Middle frontal gyrus (tissue), 1 donor: Measurements from ENCODE around the gene DNAJB8.

ENCODE experiments used
- DNase-seq: peaks from one replicate; pipeline ENCODE4 v3.0.0-alpha.2; 2015; ENCODE audit warnings: low spot score; ENCODE audit errors: extremely low spot score

Gene DNAJB8

GRCh38 chr3:128427175-128427857 is 39.4 kb downstream of the DNAJB8 start:
- DNase-seq, result no peak

DNA sequence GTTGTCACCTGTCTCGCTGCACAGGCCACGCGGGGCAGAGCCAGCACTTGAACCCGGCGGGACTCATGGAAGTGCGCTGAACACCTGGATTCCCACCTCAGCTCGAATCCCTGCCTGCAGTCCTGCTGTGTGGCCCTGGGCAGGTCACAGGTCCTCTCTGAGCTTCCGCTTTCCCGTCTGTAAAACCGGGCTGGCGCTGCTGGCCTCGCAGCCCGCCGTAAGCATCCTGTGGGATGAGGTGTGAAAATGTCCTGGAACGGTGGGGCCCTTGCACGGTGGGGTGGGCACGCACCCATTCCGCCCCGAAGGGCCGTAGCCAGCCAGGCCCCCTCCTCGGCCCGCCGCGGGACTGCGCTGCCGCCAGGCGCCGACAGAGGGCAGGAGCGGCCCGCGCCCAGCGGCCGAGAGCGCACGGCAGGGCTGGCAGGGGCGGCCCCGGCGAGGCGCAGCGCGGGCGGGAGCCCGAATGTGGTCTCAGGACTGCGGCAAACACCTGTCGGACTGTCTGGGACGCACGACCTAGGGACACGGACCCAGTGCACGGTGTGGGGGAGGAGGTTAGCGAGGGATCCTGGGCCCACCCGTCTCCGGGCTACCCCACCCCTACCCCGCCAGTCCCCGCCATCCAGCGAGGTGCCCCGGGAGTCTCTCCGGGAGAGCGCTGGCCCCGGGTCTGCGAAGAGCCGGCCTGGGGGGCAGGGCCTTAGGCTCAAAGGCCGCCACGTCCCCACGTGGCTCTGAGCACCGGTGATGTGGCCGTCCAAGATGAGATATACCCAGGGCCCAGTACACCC is 40.4 kb downstream of the DNAJB8 start:
- DNase-seq, result no peak

DNA sequence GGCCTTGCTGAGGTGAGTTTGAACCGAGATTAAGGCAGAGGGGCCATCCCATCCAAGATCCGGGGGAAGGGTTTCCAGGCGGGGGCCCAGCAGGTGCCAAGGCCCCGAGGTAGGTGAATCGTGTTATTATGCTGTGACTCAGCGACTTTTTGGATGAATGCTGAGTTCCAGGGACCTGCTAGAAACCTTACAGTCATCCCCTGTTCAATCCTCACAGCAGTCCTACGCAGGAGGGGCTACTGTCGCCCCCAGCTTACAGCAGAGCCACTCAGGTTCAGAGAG is 40.9 kb downstream of the DNAJB8 start:
- DNase-seq, result no peak

DNA sequence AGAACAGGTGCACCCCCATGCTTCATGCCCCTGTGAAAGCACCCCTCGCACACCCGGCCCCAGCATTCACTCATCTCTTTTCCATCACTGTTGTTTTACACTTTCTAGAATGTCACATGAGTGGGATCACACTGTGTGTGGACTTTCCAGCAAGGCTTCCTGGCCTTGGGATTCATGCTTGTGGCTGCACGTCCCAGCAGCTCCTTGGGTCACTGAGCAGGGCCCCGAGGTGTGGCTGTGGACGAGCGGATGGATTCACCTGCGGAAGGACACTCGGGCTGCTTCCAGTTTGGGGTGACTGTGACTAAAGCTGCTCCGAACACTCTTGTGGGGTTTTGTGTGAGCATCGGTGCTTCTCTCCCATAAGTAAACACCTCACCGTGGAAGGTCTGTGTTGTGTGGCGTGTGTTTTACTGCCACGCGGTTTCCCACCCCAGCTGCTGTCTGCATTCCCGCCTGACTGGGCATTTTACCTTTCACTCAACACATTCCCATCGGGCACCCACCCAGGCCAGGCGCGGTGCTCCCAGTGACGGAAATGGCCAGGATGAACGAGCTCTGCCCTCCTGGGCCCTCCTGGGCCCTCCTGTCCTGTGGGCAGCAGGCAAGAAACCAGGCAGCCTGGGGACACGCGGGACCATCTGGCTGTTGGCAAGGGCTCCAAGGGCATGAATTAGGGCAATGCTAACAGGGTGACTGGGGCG is 41.4 kb downstream of the DNAJB8 start:
- no peak for DNase-seq

DNA sequence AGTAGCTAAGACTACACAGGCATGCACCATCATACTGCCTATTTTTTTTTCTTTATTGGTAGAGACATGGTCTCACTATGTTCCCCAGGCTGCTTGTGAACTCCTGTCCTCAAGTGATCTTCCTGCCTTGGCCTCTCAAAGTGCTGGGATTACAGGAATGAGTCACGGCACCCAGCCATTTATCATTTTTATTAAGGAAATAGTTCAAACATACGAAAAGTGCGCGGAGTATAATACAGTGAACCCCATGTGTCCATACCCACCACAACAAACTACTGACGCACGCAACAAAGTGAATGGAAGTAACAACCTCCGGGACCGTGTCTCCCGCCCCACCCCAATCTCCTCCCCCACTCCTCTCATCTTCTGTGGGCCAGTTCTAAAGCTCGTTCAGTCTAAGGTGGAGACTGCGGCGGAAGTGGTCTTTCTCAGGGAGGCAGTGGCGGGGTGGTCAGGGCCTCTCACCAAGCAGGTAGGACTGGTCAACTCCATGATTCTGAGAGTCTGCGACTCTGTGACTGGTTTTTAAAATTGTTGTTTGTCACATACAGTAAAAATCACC is 42.1 kb downstream of the DNAJB8 start:
- no peak for DNase-seq

GRCh38 chr3:128423525-128424147 is 43.1 kb downstream of the DNAJB8 start:
- no peak for DNase-seq

GRCh38 chr3:128422762-128423524 is 43.7 kb downstream of the DNAJB8 start:
- no peak for DNase-seq

DNA sequence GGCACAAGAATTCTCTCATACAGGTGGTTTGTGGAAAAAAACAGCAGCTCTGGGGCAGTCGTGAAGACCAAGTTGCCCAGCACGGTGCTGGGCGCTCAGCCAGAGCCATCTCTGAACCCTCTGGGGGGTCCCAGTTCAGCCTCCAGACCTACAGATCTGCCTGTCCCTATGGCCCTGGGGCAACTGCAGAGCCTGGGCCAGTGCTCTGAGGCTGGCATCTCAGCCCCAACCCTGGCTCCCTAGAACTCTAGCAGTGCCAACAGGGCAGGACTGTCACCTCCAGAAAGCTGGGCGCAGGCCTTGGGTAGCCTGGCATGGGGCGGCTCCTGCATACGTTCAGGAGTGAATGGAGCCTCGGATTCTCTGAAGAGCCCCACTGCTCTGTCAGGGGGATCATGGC is 44.7 kb downstream of the DNAJB8 start:
- DNase-seq, result no peak

GRCh38 chr3:128421439-128421836 is 45.3 kb downstream of the DNAJB8 start:
- no peak for DNase-seq

GRCh38 chr3:128420720-128421438 is 45.8 kb downstream of the DNAJB8 start:
- no peak for DNase-seq

DNA sequence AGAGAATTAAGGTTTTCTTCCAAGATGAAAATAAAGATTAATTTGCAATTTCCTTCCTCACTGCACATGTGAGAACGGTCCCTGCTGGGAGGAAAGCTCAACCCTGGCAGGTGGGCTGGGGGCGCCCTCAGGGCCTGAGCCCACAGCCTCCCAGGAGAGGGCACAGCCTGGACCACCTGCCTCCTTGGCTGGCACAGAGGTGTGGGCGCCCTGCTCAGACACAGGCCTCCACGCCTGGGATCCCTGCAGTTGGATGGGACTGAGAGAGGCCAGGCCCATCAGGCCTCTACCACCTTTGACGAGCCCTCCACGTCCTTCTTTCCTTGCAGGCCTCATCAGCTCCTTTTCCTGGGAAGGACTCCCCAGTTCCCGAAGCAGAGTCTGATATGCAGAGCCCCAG is 46.4 kb downstream of the DNAJB8 start:
- DNase-seq, result no peak

DNA sequence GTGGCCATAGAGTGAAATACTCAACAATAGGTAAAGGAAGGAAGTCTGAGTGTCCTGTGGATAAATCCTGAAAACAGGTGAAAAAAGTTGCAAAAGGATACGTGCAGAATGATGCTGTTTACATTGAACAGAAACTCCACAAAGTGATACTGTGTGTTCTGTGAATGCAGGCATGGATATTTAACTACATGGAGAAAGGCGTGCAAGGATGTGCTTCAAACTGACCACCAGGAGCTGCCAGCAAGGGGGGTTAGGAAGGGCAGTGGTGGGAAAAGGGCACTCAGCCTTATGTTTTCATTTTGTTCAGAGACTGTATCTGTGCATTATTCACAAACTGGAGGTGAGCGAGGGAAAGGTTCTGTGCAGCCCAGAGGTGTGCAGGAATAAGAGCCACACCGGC is 47.4 kb downstream of the DNAJB8 start:
- no peak for DNase-seq

DNA sequence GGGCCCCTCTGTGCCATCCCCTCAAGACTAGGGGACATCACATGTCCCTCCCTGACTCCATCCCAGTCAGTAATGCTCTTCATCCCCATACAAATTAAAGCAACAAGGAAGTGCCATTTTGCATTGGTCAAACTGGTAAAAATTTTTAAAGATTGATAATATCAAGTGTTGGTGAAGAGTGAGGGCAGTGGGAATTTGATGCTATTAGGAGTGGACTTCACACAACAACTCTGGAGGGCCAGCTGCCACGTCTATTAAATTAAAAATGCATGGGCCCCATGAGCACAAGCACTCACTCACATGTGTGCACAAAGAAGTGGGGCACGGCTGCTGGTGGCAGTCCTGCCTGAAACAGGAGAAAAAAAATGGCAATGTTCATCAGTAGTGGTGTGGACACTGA is 47.8 kb downstream of the DNAJB8 start:
- no peak for DNase-seq

DNA sequence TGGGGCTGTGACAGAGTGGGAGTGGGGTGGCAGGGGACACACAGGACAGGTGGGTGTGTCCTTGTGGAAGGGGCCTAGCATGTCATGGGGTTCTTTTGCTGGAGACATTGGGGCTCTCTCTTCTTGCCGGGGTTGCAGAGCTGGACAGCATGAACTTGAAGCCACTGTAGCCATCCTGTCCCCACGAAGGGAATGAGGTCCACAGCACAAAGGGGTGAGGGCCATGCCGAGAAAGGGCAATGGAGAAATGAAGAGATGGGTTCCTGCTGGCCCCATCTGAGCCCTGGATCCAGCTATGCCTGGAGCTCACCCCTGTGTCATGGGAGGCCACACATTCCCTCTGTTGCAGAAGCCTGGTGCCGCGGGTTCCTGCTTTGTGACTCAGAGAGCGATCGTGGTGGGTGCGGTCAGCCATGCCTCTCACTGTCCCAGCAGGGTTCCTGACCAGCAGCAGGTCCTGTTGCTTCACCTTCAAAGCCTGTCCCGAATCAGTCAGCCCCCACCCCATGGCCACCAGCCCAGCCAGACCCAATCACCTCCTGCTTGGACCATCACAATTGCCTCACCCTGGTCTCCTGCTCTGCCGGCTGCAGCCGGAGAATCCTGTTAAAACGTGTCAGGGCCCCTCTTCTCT is 50.0 kb downstream of the DNAJB8 start:
- DNase-seq, result no peak

- DNase-seq, result no peak
These were observed 50.7 kb downstream of the DNAJB8 start for GRCh38 chr3:128415773-128416577.

GRCh38 chr3:128415200-128415772 is 51.4 kb downstream of the DNAJB8 start:
- no peak for DNase-seq

DNA sequence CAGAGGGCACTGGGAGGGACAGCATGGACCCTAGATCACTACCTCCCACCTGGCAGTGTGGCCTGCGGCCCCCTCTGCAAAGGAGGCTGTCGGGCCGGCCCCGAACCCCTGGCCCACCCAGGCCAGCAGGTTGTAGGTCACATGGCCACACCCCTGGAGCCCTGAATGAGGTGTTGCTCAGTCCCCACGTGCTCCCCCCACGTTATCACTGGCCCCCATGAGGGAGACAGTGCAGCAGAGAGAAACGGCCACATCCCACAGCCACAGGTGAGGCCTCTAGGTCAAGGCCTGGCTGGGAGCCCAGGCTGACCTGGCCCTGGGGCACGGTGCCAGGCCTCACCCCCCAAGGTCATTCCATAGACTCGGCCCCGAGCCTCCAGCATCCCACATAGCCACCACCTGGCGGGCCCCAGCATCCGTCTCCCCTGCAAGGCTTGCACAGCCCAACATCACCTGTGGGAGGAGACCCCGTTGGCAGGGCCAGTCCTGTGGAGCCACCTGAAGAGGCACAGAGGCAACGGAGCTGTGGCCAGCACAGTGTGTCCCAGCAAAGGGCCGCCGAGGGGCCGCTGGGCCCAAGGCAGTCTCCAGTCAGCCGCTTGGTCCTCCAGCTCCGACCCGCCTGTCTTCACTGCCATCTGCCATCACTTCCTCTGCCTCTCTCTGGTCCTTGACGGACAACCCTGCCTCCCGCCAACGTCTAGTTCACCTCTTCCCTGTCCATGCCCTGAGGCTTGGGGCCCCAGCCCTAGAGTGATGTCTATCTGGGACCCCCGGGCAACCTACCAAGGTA is 53.1 kb downstream of the DNAJB8 start:
- DNase-seq, result no peak

DNA sequence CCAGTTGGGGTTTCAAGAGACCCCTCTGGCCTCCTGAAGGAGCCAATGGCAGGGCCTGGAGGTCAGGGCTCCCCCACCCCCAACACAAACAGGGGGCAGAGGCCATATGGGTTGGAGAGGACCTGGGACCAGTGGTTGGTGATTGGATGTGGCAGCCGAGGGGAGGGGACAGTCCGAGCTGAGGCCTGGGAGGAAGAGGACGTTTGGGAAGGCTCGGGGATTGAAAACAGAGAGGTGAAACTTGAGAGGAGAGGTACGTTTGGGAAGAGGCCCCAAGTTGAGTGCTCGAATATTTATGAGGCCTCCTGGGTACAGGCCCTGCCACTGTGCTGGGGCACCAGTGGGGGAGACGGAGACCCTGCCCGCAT is 53.7 kb downstream of the DNAJB8 start:
- DNase-seq, result no peak
